CD4-positive, alpha-beta T cell treated with Interleukin-17A for 1 hour (primary cell): ENCODE results near the gene SYT1.

Source experiments
- DNase-seq: peaks from one replicate; pipeline ENCODE4 v3.0.0-alpha.2; 2020

Gene SYT1

DNA sequence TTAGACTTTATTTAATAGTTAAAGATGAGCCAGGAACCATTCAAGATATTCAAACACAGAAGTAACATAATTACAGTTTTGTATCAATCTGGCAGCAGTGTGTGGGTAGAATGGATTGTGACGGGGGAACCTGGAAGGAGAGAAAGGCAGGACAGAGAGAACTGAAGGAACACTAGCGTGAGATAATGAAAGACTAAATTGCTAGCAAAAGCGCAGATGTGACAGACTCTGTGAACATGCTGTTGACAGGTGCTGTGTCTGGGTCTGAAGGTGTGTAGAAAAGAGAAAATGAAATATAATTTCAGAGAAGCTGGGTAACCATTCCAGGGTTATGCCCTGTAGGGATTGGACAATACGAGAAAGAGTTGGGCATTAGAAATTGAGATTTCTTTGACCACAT is 372.3 kb downstream of the SYT1 start:
- DNase-seq: no peak

DNA sequence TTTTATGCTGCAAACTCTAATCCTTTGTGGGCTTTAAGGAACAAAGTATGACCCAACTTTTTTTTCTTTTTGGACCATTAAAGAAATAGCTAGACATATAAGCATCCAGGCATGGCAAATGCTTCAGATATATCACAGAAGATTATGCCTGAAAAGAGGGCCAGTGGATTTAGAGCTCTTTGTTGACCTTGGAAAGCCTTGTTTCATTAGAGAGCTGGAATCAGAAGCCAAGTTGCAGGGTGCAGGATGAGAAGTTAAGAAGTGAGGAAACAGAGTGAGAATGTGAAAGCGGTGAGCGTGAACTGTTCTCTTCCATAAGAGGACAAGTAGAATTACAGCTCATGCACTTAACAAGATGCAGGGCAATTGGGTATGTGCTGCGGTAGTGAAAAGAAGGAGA is 373.7 kb downstream of the SYT1 start:
- no peak for DNase-seq

DNA sequence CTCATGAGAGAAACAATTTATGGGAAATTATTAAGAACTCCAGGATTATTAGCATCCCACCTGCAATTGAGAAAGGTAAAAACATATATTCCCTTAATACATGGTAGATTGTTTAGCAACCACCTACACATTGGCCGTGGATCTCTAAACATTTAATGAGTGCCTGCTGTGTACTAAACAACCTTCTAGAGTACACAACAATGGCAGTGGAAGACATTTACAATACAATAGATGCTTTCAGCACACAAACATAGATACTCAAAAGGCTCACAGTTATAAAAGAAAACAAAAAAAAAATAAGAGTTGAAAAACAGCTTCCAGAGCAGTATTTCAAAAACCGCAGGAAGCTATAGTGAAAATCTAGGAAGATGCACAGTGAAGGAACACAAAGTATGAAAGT is 382.9 kb downstream of the SYT1 start:
- DNase-seq: no peak

DNA sequence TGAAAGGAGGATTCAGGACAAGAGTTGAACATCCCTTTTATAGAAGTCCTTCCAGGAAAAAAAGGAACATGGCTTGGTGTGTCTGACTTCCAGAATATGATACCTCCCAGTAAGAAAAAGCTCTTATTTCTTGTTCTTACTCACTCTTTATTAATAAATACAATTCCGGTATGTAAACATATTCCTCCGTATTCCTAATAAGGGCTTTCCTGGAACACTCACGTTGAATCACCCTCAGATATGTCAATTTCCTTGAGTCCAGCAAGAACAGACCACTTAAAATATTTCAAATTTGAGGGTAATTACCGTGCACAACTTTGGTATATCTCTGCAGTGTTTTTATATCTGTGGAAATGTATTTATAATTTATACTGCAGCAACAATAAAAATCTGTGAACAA is 385.6 kb downstream of the SYT1 start:
- no peak for DNase-seq

DNA sequence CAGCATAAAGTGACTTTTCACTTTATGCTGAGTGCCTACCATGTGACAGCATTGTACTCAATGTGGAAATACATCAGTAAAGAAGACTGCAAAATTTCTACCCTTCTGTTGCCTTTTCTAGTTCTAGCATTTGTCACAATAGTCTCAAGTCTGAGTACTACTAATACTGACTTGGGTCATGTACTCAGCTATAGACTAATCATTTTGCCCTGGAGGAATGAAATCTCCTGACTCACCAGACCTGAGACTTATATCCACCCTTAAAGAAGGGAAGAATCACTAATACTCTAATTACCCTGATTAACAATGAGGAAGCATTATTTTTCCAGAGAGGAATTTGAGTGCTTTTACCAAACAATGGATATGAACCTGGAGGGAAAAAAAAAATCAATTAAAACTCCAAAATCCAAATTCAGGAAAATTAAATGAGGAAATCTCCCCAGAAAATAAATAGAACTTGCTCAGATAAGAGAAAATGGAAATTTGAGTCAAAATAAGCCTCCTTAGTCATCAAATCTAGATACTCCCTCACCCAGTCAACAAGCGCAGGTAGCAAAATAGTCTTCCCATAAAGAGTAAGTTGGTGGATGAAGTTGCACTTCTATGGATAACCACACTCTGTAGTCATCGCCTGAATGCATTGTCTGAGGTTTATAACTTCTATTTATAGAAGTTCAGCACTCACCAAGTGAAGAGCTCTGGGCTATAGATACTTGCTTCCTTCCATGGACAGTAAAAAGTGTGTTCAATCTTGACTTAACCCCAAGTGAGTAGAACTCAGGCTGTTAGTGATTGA is 386.6 kb downstream of the SYT1 start:
- DNase-seq: no peak

DNA sequence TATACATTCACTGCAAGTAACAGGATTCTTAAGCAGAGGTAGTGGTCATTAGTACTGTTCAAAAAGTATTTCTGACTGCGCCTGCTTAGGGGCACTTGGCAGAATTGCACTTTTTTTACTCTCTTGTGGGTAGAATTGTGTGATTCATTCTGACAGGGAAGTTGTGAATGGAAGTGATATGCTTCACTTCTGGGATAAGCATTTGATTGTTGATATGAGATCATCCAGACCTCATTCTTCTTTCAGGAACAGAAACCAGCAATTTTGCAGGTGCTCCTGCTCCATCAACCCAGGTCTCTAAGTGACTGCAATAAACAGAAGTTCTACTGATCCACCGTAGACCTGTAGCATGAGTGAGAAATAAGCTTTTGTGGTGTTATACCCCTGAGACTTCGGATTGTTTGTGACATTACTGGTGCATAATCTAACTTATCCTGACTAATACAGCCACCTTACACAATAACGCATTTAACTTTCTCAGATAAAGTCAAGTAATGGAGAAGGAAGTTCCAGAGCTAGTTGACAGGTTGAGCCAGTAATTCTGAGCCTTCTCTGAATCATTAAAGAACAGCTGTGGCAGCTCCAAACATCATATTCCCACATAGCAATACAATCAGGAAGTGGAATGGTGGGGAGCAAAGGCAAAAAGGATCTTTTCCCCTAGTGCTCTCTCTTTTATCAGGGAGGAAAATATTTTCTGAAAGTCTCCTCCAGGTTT is 387.9 kb downstream of the SYT1 start:
- DNase-seq: no peak

DNA sequence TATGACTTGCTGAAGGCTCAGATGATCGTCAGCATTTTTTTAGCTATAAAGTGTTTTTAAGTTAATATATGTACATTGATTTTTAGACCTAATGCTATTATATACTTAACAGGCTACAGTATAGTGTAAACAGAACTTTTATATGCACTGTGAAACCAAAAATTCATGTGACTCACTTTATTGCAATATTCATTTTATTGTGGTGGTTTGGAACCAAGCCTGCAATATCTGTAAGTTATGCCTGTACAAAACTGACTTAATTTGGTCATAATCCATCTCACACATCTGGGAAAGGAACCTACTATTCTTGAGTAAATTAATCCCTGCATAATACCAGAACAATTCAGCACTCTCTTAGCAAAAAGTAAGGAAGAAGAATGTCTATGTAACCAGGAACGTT is 390.7 kb downstream of the SYT1 start:
- DNase-seq: no peak

DNA sequence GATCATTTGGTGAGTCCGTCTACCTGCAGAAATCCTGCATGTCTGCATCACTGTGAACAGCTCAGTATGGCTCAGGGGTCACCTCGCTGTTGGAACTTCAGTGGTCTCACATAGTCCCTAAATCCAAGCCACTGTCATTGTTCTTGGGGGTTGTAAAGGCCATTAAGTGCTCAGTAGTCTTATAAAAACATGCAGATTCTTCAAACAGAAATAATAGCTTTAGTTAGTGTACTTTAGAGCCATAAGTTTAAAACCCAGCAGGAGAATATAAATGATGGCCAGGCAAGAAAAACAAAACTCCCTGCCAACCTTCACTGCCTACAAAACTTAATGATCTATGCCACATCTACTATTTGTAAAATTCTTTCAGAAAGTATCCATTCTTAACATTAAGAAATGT is 396.3 kb downstream of the SYT1 start:
- DNase-seq: no peak

DNA sequence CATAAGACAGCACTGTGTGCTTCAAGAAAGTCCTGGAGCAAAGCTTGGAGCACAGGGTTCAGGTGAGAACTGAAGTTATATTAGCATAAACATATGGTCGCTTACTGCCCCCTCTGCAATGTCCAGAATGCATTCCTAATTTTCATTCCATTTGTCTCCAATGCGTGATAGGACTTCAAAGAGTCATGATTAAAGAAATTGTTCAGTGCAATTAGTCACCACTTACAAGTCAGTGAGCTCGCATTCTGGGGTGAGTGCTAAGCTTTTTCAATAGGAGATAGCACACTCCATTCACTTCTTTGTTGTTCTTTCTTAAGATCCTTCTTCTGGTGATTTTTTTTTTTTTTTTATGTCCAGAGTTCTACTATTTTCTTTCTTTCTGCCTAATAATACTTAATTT is 398.4 kb downstream of the SYT1 start:
- no peak for DNase-seq

DNA sequence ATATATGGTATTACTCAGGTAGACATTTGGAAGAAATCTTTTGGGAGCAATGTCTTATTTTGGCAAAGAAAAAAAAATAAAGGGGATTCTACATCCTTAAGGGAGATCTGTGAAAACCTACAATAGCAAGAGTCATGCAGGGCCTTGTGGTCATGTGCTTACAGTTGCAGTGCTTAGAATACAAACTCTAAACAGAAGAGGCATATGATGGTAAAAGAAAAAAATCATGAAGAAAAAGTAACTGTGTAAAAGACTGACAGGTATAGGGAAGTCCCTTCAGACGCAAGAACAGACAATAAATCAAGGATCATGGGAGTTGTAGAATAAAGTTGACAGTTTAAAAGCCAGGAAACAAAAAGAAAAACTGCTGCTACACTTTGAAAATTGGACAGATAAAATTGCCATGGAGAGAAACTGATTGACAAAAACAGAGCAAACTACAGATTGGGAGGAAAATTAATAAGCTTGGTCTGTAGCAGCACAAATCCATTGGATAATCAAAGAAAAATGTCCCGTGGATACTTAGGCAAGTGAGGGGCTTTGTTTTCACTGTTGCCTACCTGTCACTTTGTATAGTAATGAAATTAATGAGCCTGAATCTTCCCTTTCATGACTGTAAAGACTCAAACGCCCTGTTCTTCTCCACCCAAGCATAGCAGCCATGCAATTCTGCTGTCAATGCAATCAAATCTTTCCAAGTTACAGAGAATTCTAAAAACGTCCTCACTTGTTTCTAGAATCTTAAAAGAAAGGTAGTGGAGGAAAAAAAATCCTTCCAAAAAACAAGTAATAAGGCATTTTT is 402.0 kb downstream of the SYT1 start:
- no peak for DNase-seq

DNA sequence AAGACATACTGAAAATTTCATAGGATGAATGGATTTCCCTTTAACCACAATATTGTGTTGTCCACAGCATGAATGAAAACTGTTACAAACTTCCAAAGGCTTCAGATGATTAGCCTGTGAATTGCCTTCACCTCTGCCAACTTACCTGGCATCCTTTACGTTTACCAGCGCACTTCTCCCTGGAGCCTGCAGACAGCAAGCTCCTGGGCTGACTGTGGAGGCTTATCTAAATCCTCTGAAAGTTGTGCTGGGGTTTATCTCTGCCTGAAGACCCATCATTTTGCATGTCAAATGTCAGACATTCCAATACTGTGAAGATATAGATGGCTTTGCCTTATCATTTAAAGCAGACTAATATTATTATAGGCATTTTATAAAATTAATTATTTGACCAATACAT is 403.0 kb downstream of the SYT1 start:
- DNase-seq: no peak

DNA sequence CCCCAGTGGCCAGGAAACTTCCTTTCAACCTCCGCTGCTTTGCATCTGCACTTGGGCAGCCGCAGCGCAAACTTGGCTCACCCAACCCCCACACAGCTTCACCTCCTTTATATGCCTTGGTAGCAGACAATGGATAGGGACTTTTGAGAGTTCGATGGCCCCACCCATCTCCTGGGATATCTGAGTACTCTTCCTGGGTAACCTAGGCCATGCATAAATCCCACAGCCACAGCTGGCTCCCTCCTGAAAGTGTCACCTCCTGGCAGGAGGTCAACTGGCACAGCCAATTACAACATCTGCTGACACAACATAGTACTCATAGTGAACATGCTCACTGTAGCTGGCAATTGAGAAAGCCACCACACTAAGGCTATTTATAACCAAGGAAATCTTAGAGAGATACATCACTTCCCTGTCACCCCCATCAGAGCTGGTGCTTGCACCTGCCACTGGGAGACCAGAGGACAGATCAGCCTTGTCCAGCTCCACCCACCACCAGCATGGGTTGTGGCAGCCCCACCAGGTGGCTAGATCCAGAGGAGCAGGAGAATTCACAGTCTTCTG is 410.0 kb downstream of the SYT1 start:
- no peak for DNase-seq

DNA sequence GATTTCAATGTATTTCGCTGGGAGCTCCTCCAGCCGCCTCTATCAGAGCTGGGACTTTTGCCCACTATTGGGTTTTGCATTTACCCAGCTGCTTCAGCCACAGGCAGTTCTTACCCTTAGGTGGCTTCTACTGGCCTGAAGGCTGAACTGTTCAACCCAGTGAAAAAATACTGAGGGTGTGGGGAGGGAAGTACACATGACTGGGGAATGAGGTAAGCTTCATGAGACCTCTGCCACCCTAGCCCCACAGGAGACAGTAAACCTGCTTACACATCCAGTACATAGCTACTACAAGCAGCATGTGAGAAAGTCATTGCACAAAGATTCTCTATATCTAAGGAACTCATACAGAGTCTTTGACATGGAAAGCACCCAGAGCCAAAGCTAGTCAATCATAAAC is 411.1 kb downstream of the SYT1 start:
- DNase-seq: no peak

DNA sequence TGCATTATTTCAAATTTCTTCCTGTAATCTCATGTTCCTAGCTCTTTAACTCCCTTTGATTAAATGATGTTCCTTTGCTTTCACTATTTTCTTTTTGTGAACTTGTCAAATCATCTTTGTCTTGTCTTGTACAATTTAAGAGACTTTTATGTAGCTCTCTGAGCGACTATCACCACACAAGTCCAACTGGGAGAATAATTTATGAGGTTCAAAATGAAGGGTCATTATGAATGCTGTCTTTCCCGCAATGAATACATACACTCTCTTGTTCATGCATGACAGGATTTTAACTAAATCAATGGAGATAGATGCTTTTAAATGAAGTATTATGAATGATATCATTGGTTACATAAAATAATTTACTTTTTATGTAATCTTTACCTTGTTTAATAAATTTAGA is 418.8 kb downstream of the SYT1 start:
- no peak for DNase-seq

DNA sequence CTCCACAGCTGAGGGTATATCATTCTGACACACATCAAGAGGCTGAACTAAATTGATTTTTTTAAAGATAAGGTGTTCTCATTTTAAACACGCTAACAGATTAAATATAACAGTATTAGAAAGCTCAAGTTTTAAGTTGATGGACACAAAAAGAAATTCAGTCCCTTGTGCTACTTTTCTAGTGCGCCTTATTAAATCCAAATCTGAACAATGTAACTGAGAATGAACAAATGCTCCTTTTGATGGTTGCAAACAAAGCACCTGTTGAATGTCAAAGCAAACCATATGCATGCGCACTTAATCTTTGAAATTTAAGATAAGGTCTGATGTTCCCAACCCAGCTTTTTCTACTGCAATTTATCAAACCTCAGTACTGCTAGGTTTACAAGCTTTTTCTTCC is 424.3 kb downstream of the SYT1 start:
- DNase-seq: no peak

DNA sequence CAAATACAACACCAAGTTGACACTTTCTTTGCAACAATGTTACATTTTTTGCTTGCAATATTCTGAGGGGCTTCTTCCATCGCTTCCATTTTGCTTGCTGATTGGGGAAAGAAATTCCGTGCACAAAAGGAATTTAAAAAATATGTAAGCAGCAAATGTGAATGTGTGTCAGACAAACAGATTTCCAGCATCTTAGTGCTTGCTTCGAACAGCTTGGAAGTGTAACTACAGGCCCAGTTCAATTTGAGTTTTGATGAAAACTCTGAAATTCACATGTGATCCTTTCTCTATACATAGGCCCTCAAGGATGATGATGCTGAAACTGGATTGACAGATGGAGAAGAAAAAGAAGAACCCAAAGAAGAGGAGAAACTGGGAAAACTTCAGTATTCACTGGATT is 427.1 kb downstream of the SYT1 start:
- no peak for DNase-seq

DNA sequence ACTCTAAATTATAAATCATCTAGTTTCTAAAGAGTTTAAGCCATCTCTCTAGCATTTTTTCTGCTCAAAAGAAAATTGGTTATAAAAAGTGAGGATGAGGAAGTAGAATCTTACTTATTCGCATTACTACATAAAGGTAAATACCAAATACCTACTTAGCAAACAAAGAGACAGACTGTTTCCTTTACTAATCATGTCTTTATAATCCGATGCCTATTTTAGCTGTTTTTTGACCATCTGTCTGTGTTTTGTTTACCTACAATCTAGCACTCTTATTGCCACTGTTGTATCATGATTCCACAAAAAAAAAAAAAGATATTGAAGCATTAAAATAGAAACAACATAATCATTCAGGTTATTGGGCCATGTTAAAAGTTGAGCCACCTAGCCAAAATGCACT is 430.0 kb downstream of the SYT1 start:
- no peak for DNase-seq

DNA sequence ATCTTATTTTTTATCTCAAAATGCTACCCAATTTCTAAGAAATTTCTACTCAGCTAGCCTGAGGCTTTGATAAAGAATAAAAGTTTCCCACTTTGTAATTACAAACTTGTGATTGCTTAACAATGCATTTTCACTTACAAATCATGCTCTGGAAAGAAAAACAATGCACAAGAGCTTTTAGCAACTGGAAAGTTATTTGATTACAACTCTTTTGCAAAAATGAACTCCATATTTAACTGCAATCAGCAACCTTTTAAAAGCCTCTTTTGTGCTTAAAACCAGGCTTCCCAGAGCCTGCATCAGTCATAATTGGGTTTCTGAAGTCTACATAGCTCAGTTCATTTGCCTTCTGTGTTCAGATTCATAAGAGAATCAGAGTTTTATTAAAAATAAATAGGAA is 431.0 kb downstream of the SYT1 start:
- no peak for DNase-seq

DNA sequence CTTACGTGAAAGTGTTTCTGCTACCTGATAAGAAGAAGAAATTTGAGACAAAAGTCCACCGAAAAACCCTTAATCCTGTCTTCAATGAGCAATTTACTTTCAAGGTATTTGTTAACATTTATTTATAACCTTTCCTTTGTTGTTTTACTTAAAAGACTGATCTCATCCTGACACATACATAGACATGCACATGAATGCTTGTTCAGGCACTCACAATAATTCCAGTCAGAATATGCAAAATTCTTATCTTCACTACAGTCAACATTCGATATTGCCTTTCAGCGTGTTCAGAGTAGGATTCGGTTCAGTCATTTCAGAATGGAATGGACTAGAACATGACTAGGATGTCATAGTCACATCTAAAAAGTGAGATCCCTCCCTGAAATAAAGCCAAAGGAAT is 431.6 kb downstream of the SYT1 start:
- DNase-seq: no peak

DNA sequence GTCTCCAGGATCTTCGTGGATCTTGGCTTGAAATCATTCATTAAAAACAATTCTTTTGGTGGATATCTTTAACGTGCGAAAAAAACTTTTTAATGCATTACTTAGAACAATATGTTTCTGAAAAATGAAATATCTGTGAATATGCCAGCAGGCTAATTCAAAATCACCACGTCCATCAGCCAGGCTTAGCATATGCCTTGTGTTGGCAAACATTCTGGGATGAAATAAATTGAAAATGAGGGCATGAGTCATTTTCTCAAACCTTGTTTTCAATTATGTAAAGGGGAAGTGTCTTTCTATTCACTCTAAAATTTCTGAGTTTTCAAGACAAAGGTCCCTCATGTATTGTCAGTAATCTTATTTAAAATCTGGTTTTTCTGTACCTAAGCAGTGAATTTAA is 432.3 kb downstream of the SYT1 start:
- no peak for DNase-seq

DNA sequence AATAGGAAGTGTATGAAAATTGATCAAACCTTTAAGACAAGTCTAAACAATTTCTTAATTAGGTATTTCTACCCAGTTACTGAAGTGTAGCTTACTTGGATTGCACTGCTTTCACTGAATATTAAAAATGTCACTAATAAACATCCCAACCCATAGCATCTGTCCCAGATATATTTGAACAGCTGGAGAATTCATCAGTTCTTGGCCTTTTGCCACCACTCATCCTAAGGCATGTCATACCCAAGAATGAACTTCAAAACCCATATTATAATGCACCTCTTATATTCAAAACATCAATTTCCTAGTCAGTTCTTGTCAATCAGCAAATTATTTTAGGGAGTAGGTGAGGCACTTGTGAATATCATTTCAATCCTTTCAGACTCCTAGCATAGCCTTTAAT is 433.9 kb downstream of the SYT1 start:
- no peak for DNase-seq

DNA sequence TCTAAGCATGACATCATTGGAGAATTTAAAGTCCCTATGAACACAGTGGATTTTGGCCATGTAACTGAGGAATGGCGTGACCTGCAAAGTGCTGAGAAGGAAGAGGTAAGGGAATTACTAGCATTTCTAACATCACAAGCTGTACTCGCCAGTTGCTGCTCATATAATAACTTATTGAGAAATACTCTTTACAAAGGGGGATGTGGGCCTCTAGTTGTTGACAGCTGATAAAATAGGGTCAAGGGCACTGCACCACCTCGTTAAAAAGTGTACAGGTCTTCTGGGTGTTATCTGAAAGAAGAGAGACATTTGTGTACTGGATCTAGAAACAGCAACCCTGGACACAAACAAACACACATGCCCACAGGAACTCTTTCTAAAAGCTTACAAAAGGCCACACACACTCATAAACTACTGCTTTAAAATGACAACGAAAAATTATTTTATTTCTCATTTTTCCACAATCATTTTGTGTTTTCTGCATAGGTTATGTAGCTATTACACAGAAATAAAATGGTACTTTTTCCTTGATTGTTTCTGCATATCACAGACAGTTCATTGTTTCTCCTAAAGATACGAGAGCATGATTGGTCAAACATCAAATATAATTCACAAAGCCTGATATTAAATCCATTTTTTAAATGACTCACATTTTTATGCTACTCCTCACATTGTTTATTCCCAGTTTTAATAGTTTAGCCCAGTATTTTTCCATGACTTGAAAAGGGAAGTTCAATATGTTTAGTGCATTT is 435.0 kb downstream of the SYT1 start:
- no peak for DNase-seq

DNA sequence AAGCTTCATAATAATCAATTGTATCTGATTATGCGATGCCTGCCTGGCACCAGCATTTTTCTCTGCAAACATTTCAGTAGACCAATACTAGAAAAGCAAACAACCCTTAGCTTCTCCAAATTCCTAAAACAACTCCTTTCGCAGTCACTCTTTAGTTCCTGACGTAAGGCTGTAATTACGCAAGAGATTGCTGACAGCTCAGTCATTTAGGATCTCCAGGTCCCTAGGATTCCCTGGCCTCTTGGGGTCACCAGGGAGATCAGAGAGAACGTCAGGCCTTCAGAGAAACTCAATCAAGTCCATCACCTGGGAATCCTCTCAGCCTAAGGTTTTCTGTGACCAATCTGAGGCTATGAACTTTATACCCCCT is 435.6 kb downstream of the SYT1 start:
- no peak for DNase-seq
